ENCODE data around the gene CCDC87.

GRCh38 chr11:66562907-66563583, 29.8 kb downstream of the CCDC87 start:
- no peak for TF ChIP-seq CTCF (IDR thresholded peaks at IDR 0.05; ENCODE audit: low read depth, low read length, missing input control)
- TF ChIP-seq REST (IDR thresholded peaks at IDR 0.05): no peak

Data from liver (tissue), 2 donors.